ENCODE results near the gene ATAD3B.
"Not testable (repeated sequence)": the region's sequence is repeated elsewhere in the genome, so short reads cannot be mapped to it uniquely, and the experiment has no call there.

Gene ATAD3B

DNA sequence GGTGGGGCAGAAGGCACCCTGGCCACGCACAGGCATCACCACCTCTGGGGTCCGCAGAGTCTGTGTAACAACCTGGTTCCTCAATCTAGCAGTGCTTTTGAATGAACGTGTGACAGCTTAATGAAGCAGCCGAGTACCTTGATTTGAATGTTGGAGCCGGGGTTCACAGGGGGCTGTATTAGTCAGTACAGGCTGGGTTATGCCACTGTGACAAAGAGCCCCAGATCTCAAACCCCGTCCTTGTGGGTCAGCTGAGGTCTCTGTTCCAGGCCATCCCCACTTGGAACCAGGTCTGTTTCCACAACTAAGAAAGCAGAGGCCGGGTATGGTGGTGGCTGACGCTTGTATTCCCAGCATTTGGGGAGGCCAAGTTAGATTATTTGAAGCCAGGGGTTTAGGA lies 58.4 kb downstream of the ATAD3B start:
- in situ Hi-C loops (cut with MboI; ENCODE audit: low sequenced_read_pairs): no loop called here

DNA sequence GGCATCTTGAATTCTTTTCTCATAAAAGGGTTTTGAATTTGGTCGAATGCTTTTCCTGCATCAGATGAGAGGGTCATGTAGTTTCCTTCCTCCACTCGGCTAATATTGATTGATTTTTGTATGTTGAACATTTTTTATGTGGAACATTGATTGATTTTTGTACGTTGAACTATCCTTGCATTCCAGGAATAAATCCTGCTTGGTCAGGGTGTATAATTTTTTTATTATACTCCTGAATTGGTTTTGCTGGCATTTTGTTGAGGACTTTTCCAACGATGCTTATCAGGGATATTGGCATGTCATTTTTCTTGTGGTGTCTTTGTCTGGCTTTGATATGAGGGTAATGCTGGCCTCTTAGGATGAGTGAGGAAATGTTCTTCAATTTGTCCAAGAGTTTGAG lies 60.4 kb downstream of the ATAD3B start:
- in situ Hi-C loops (cut with MboI; ENCODE audit: low sequenced_read_pairs): no loop called here

DNA sequence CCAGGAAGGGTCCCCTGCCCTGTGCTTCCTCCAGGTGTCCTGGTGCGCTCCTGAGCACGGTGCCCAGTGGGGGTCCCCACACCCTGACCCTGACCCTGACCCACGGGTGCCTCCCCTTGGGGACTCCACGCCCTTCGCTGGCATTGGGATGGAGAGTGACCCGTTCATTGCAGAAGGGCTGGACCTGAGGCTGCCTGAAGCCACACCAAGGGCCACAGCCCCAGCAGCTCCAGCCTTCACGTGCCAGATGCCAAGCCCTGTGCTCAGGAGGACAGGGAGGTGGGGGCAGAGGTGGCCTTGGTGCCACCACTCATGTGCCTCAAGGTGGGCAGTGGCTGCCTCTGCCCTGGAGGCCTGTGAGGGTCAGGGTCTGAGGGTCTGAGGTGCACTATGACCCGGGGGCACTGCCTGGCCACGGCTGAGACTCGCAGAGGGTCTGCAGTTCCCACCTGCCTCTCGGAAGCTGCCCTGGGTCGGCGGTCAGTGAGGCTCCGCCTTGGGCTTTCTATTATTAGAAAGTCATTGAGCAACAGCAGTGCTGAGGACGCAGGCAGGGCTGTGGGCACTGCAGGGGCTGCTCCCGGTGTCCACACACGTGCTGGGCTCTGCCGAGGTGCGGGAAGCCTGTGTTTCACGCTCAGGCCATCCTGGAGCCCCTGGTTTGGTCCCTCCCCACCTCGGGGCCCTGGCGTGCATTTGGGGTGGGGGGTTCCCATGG lies 61.8 kb downstream of the ATAD3B start:
- in situ Hi-C loops (cut with MboI; ENCODE audit: low sequenced_read_pairs): not testable (repeated sequence)

DNA sequence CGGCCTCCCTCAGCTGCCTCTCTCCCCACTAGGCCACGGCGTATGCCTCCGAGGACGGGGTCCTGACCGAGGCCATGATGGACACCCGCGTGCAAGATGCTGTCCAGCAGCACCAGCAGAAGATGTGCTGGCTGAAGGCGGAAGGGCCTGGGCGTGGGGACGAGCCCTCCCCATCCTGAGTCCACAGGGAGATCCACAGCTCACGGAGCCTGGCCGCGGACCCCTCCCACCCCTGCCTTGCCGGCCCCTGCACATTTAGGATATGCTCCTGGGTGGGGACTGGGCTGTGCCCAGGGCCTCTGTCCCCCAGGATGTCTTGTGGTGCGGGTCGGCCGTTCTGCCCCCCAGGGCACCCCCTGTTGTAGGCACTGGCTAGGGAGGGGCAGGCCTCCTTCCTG lies 62.3 kb downstream of the ATAD3B start:
- in situ Hi-C loops (cut with MboI; ENCODE audit: low sequenced_read_pairs): not testable (repeated sequence)

DNA sequence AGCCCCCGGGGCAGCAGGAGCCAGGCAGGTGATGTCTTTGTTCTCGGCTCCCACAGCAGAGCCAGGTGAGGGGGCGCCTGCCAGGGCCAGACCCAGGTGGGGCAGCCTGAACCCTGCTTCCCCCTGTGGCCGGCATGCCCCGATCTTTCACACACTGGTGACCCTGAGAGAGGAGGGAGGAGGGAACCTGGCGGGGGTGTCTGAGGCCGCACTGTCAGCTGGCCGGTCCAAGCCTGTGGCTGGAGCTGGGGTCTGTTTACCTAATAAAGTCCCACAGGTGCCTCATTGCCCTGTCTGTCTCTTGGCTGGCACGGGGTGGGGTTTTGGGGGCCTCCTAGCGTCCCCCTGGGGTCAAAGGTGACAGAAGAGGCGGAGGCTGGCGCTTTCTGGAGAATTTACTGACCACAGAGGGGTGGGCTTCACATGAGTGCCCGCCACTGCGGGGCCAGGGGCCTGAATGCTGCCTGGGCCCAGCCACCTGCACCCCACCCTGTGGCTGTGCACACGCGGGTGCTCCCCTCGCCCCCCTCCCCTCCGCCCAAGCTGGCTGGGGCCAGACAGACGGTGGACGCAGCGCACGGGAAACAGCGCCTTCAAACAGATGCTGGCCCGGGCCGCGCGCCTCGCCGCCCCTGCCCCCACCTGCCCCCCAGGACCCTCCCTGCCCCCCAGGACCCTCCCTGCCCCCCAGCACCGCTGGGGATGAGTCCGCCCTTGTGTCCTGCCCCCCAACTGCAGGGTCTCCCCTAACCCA lies 63.0 kb downstream of the ATAD3B start:
- in situ Hi-C loops (cut with MboI; ENCODE audit: low sequenced_read_pairs): no loop called here

DNA sequence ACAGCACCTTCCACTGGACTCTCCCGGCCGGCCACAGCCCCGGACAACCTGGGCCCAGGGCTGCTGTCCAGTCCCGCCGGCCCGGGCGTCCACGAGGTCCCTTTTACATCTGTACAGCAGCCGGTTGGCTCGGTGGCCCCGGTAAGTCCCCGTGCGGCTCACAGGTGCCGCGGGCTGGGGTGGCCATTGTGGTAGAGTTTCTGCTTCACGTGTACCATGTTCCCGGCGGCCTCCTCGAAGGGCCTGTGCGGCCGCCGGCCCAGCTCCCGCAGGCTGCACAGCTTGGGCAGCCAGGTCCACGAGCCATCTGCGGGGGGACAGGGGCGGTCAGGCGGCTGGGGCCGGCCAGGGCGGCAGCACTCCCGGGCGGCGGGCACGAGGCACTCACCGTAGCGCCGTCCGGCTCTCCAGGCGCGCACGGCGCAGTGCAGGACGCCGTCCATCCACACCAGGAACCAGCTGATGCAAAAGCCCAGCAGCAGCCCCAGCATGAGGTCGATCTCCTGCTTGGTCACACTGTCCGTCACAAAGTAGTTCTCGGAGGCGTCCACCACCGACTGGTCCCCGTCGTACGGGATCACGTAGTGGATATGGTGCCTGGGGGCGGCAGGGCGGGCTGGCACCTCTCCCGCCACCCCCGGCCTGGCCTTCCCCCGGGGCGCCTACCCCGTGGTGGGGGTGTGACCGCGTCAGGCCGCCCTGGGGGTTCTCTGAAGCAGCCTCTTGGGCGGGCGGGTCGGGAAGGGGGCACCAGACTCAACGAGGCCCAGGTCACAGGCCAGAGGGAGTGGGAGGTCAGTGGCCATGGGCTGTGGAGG lies 63.8 kb downstream of the ATAD3B start:
- in situ Hi-C loops (cut with MboI; ENCODE audit: low sequenced_read_pairs): no loop called here

DNA sequence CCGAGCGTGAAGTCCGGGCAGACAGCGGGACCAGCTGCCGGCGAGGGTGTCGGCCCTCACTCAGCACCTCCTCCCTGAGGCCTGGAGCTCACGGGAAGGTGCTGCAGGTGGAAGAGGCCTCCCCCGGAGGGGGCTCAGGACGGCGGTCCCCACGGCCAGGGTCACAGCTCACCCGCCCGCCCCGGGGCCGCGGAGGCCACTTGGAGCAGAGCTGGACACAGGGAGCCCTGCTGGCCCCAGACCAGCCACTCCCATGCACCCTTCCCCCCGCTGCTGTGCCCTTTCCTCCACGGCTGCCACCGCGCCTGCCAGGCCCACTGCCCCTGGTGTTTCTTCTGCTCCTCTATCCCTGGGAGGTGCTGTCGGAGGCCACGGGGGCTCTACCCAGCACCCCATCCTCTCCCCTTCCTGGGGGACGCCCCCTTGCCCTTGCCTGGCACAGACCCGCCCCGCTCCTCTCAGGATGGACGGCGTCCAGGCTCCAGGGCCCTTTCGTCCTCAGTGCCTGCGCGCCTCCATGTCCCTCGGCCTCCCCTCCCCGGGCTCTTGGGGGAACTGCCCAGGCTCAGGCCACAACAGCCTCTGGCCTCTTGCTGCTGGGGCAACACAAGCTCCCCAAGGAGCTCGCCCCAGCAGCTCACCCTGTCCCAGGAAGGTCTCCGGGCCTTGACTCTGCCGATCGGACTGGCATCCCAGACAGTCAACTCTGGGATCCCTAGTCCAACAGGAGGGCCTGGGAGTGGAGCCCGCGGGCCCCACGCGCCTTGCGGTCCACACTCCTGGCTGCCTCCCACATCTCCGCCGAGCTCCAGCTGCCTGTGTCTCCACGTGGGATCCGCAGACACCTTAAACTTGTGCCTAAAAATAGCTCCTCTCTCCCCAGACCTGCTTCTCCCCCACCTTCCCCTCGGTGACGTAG lies 64.7 kb downstream of the ATAD3B start:
- in situ Hi-C loops (cut with MboI; ENCODE audit: low sequenced_read_pairs): no loop called here

DNA sequence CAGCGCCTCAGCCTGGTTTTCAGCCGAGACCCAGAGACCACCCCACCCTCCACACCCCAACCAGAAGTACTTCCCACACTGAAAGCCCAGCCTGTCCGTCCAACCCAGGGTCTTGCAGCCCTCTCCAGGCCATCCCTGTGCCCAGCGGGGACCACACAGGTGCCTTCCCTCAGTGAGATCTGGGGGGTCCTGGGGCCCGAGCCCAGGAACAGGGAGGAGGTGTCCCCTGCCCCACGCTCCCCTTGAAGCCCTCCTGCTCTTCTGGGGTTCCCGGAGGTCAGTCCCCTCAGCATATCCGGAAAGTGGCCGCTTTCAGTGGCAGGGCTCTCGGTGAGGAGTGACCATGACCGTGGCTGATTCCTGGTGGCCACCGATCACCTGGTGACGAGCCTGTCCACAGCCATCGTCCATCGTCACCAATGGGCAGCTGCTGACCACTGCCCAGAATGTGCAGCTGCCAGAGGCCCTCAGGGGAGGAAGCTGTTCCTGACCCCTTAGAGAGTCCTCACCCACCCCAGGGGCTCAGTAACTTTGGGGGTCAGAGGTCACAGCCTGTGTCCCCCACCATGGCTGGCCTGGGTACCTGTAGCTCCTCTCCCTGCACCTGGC lies 65.5 kb downstream of the ATAD3B start:
- in situ Hi-C loops (cut with MboI; ENCODE audit: low sequenced_read_pairs): no loop called here

DNA sequence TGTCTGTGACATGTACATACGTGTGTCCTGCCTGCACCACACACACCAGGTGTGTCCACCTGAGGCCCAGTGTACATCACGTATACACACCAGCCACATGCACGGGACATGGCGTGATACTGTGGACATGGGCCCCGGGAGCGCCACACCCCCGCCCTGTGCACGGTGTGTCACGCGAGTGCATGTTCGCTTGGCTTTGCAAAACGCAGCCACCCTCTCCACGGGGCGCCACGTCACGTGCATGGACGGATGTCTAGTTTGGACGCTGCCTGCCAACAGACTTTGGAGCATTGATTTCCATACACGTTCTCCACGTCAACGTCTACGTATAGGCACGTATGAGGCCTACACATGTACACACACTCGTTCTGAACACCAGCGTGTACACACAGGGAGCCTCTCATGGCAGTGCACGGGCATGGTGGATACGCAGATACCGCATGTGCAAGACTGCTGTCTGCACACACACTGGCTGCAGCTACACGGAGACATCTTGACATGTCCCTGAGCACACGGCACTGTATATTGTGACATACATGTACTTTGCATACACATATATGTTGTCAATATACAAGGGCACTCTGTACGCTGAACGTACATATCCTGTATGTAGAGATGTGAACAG lies 66.2 kb downstream of the ATAD3B start:
- in situ Hi-C loops (cut with MboI; ENCODE audit: low sequenced_read_pairs): no loop called here

DNA sequence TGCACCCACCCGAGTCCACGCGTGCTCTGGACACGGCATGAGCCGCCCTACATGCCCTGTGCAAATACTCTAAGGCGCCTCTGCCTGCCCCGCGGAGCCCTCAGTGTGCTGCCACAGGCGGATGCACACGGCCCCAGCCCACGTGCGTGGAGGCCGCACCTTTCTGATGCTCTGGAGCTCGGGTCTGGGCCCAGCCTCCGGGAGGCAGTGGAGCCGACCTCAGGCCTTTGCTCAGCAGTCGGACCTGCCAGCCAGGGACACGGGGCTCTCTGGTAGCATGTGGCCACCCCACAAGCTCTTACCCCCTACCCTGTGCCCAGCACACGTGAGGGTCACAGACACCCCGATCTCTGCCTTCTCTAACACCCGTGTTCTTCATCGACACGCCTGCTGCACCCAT lies 66.8 kb downstream of the ATAD3B start:
- in situ Hi-C loops (cut with MboI; ENCODE audit: low sequenced_read_pairs): no loop called here

DNA sequence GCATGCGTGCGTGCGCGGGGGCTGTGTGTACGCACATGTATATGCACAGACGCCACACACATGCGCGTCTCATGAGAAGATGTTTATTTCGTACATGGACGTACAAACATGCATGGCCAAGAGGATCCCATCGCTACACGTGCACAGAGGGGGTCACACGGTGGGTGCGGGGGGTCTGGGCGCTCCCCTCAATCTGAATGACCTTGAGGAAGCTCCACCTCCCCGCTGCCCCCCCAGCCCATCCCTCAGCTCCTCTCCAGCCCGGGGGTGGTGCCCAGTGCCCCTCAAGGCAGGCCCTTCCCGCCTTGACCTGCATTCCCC lies 67.4 kb downstream of the ATAD3B start:
- in situ Hi-C loops (cut with MboI; ENCODE audit: low sequenced_read_pairs): no loop called here

DNA sequence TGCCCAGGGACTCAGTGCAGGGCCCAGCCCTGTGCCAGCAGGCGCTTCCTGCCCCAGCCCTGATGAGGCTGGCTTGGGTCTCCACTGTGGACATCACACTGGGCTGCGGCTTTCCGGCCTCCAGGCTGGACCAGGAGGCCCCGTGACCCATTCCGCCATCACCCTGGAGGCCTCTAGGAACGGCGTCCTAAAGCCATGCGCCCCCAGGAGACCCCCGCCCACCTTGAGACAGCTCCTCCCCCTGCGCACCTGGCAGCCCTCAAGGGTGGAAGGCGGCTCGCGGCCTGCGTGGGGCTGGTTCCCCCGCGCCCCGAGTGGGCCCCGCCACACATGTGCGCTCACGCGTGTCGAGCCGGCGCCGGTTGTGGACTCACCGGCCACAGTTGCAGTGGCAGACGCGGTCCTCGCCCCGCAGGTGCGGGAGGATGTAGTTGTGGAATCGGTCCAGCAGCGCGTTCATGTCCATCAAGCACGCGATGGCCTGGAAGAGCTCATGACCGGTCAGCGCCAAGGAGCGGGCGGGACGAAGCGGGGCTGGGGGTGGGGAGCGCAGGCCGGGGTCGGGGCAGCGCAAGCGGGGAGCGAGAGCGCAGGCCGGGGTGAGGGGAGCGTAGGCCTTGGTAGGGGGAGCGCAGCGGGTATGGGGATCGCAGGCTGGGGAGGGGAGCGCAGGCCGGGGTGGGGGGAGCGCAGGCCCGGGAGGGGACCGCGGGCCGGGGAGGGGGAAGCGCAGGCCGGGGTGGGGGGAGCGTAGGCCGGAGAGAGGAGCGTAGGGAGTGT lies 67.9 kb downstream of the ATAD3B start:
- in situ Hi-C loops (cut with MboI; ENCODE audit: low sequenced_read_pairs): no loop called here

DNA sequence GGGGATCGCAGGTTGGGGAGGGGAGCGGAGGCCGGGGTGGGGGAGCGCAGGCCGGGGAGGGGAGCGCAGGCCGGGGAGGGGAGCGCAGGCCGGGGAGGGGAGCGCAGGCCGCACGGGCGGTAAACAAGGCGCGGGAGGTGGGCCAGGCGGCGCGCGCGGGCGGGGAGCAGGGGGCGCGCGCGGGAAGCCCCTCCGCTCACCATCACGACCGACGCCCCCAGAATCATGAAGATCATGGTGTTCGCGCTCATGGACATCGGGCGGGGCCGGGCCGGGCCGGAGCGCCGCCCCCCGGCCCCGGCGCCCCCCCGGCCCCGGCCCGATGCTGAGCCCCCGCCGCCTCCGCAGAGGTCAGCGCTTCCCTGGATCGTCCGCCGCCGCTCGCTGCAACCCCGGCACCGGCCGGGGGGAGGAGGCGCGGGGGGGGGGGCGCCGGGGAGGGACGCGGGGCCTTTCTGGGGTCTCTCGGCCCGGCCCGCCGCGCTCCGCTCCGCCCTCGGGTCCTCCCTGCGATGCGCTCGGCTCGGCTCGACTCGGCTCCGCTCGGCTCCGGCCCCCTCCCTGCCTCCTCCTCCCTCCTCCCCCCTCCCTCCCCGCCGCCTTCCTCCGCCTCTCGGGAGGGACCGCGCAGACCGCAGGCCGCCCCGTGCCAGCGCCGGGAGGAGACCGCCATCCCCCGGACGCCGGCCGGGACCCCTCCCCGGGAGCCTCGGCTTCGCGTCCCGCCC lies 68.7 kb downstream of the ATAD3B start, which contains the start of gene TMEM240:
TMEM240 (minus strand) TSS at position 535 of the 728 bp plus-strand sequence; CDS start at position 257, 278 bp downstream.
- in situ Hi-C loops (cut with MboI; ENCODE audit: low sequenced_read_pairs): no loop called here

DNA sequence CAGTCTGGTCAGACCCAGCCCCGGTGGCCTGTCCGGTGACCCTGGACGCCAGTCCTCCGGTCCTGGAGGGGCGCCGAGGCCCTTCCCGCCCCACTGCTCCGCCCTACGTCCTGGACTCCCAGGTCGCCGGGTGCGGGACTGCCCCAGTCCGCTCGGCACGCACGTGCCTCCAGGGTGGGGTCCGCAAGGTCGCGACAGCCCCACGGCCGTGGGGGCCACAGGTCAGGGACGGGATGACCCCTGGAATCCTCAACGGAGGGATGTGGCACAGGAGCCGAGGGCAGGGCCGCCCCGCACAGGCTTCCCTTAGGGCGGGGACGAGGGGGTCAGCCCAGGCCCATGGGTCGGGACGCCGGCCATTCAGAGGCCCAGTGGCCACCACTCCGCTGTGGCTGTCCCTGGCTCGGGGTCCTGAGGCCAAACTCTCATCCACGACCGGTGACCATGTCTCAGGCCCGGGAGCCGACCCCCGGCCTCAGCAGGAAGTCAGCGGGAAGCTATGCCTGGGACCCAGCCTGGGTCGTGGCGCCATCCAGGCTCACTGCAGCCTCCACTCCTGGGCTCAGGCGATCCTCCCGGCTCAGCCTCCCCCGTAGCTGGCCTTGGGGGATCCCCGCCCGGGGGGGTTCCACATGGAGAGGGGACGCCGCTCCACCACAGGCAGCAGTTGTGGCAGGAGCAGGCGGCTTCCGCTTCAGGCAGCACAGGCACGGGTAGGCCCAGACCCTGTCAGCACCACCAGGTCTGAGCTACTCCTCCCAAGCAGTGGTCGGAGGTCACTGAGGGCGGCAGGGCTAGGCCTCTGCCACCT lies 69.5 kb downstream of the ATAD3B start:
- in situ Hi-C loops (cut with MboI; ENCODE audit: low sequenced_read_pairs): no loop called here

DNA sequence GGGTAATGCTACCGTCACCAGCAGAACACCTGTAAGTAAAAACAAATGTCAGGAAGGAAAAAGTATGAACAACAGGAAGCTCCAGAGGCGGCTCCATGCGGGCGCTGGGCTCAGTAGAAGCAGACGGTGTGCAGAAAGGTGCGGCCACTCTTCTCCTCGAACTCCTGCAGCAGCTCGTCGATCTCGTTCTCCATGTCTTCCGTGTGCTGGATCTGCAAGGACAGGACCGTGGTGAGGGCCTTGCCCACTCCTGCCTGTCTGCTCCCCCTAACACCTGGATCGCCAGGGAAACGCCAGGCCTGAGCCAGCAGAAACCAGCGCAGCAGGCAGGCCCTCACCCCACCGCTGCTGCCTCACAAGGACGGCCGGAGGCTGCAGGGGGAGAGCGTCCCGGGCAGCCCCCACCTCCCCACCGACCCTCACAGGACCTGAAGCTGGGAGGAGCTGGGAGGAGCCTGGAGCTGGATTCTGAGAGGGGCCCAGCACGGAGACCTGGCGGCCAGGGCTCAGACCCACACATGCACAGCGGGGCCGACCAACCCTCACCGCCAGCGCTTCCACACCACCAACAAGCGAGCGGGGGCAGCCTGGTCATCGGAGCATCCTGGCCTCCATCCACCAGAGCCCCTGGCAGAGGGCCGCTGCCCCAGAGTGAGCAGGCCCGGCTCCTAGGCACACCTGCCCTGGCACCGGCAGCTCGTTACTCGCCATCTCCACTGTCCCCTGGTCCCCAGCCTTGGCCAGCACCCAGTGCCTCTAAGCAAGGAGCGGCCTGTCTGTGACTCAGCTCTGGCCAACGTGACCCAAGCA lies 70.6 kb downstream of the ATAD3B start:
- in situ Hi-C loops (cut with MboI; ENCODE audit: low sequenced_read_pairs): no loop called here

DNA sequence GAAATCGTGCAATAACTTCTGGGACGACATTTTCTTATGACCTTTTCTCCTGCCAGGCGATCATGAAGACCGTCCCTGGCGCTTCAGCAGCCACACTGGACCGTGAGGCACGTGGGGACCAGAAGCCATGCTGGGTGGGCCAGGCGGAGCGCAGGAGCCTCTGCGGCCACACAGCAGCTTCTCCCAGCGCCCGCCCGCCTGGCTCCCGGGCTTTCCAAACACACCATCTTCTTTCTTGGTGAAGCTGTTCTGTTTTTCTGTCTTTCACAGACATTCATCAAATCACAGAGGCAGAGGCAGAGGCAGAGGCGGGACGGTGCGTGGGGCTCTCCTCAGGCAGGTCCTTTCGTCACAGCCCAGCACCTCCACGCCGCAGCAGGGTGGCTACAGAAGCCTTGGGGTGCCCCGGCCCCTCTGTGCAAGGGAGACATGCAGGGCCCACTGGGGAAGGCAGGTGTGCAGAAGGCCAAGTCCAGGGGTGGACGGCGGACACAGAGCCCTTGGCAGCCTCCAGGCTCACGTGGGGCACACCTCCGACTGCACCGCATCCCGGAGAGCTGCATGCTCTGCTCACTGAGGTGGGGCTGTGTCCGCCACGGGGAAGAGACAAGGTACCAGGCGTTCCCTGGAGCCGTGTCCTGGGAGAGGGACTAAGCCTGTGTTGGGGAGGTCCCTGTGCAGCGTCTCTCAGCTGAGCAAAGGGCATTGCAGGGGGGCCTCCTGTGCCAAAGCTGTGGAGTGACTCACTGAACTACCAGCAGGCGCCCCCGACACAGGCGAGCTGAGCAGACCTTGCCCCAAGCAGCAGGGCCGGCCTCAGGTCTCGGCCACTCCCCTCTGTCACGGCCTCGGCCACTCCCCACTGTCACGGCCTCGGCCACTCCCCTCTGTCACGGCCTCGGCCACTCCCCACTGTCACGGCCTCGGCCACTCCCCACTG lies 71.5 kb downstream of the ATAD3B start:
- in situ Hi-C loops (cut with MboI; ENCODE audit: low sequenced_read_pairs): no loop called here

Data from HL-60/S4 treated with phorbol 12-myristate 13-acetate at 8.2 ng/mL for 4 days and 3 days (cell line).